Activated naive CD8-positive, alpha-beta T cell treated with anti-CD3 and anti-CD28 coated beads, Interleukin-2, amount 10 ng/mL, durations not matched to agents 7 days and 5 days (primary cell): Measurements from ENCODE around the gene STARD13. TPM values are rescaled to one million over a fixed set of nuclear protein-coding genes. Genes with fewer than 3 reads are reported as not detected.

ENCODE experiments used
- ATAC-seq: fragments of 150-1000 bp; cut with Tn5 transposase; one replicate; pipeline ENCODE4 v1.10.0; 2021; ENCODE audit warnings: low read depth, moderate library complexity
- POLR2A ChIA-PET: fragments of 350-600 bp; sonication (Branson Sonifier 250); formaldehyde crosslinking; loops from one replicate; lab custom pipeline; 2021; ENCODE audit warnings: antibody characterized with exemption; lab: Charles Lee
- DNase-seq: peaks from one replicate; pipeline ENCODE4 v3.0.0; 2021
- H3K27ac Mint-ChIP-seq: one replicate; pipeline ENCODE4 v1.8.0; 2022; ENCODE audit warnings: mild to moderate bottlenecking, mixed read lengths
- H3K27me3 Mint-ChIP-seq: one replicate; pipeline ENCODE4 v1.8.0; 2022; ENCODE audit warnings: mild to moderate bottlenecking, moderate library complexity, mixed read lengths
- H3K36me3 Mint-ChIP-seq: one replicate; pipeline ENCODE4 v1.8.0; 2021; ENCODE audit warnings: mild to moderate bottlenecking, mixed read lengths
- H3K4me1 Mint-ChIP-seq: one replicate; pipeline ENCODE4 v1.8.0; 2021; ENCODE audit warnings: mixed read lengths
- H3K4me3 Mint-ChIP-seq: one replicate; pipeline ENCODE4 v1.8.0; 2022; ENCODE audit warnings: mild to moderate bottlenecking, moderate library complexity, mixed read lengths
- H3K9me3 Mint-ChIP-seq: one replicate; pipeline ENCODE4 v1.8.0; 2021; ENCODE audit warnings: mixed read lengths
- total RNA-seq, 2 experiments: library from RNA; stranded (reverse); gene quantifications; one replicate each; pipeline ENCODE4 v1.2.3, GENCODE V29; 2021

STARD13 gene
- total RNA-seq, 2 experiments from 2014 or later = 0.17 to 0.33 TPM

- Mint-ChIP-seq H3K27ac (no peak overlapping the region), H3K36me3 (no peaks in the 10 kb centered on the region), H3K27me3 (peaks cover 6% of the 10 kb centered on the region), H3K4me3 (no peak overlapping the region), H3K9me3 (no peaks in the 10 kb centered on the region), H3K4me1 (no peaks in the 10 kb centered on the region)
- DNase-seq (no peak), ATAC-seq (no peak)
- POLR2A ChIA-PET = no interaction called here
These were observed 21.5 kb downstream of the STARD13 start for GRCh38 chr13:33263976-33264619.

GRCh38 chr13:33263484-33263883 lies 22.1 kb downstream of the STARD13 start:
- H3K4me3 Mint-ChIP-seq = no peak overlapping the region
- no peak for ATAC-seq
- peaks cover 10% of the 10 kb centered on the region for H3K27me3 Mint-ChIP-seq
- H3K4me1 Mint-ChIP-seq = no peaks in the 10 kb centered on the region
- H3K27ac Mint-ChIP-seq = no peak overlapping the region
- DNase-seq = no peak
- no peaks in the 10 kb centered on the region for H3K36me3 Mint-ChIP-seq
- POLR2A ChIA-PET = no interaction called here
- no peaks in the 10 kb centered on the region for H3K9me3 Mint-ChIP-seq

- H3K36me3 Mint-ChIP-seq = no peaks in the 10 kb centered on the region
- peaks cover 10% of the 10 kb centered on the region for H3K27me3 Mint-ChIP-seq
- H3K4me1 Mint-ChIP-seq = no peaks in the 10 kb centered on the region
- DNase-seq = no peak
- no peak overlapping the region for H3K27ac Mint-ChIP-seq
- no peaks in the 10 kb centered on the region for H3K9me3 Mint-ChIP-seq
- no peak overlapping the region for H3K4me3 Mint-ChIP-seq
- POLR2A ChIA-PET = no interaction called here
- no peak for ATAC-seq
These were observed 22.6 kb downstream of the STARD13 start for GRCh38 chr13:33262997-33263396.

- H3K4me1 Mint-ChIP-seq = no peaks in the 10 kb centered on the region
- ATAC-seq = no peak
- no peak overlapping the region for H3K4me3 Mint-ChIP-seq
- no peak overlapping the region for H3K27ac Mint-ChIP-seq
- POLR2A ChIA-PET = no interaction called here
- H3K27me3 Mint-ChIP-seq = peaks cover 7% of the 10 kb centered on the region
- H3K36me3 Mint-ChIP-seq = no peaks in the 10 kb centered on the region
- DNase-seq = no peak
- H3K9me3 Mint-ChIP-seq = no peaks in the 10 kb centered on the region
These were observed 23.0 kb downstream of the STARD13 start for GRCh38 chr13:33262594-33262993.

- DNase-seq (no peak), ATAC-seq (no peak)
- Mint-ChIP-seq H3K4me1 (no peaks in the 10 kb centered on the region), H3K9me3 (no peaks in the 10 kb centered on the region), H3K4me3 (no peak overlapping the region), H3K27ac (no peak overlapping the region), H3K36me3 (no peaks in the 10 kb centered on the region), H3K27me3 (peaks cover 6% of the 10 kb centered on the region)
- POLR2A ChIA-PET = no interaction called here
These were observed 23.5 kb downstream of the STARD13 start for GRCh38 chr13:33262062-33262487.

- ATAC-seq (no peak), DNase-seq (no peak)
- Mint-ChIP-seq H3K36me3 (no peaks in the 10 kb centered on the region), H3K4me3 (no peak overlapping the region), H3K4me1 (no peaks in the 10 kb centered on the region), H3K27ac (no peak overlapping the region), H3K27me3 (peaks cover 6% of the 10 kb centered on the region), H3K9me3 (no peaks in the 10 kb centered on the region)
- POLR2A ChIA-PET = no interaction called here
These were observed 24.0 kb downstream of the STARD13 start for GRCh38 chr13:33261387-33262061.

GRCh38 chr13:33260168-33261098 lies 25.1 kb downstream of the STARD13 start:
- ATAC-seq = no peak
- Mint-ChIP-seq H3K27me3 (peaks cover 6% of the 10 kb centered on the region), H3K4me3 (no peak overlapping the region), H3K27ac (no peak overlapping the region), H3K36me3 (no peaks in the 10 kb centered on the region), H3K9me3 (no peaks in the 10 kb centered on the region), H3K4me1 (no peaks in the 10 kb centered on the region)
- POLR2A ChIA-PET = interaction anchor here (0.7 kb wide), 1 partner anchor 40 kb away, joined by 4 read pairs; no protein-coding TSS in a partner anchor
- DNase-seq = no peak

- Mint-ChIP-seq H3K4me3 (no peak overlapping the region), H3K9me3 (no peaks in the 10 kb centered on the region), H3K36me3 (no peaks in the 10 kb centered on the region), H3K27ac (no peak overlapping the region), H3K4me1 (no peaks in the 10 kb centered on the region), H3K27me3 (peaks cover 6% of the 10 kb centered on the region)
- DNase-seq (no peak), ATAC-seq (no peak)
- POLR2A ChIA-PET = no interaction called here
These were observed 26.3 kb downstream of the STARD13 start for GRCh38 chr13:33259296-33259695.

- Mint-ChIP-seq H3K36me3 (no peaks in the 10 kb centered on the region), H3K27ac (no peak overlapping the region), H3K4me1 (no peaks in the 10 kb centered on the region), H3K9me3 (no peaks in the 10 kb centered on the region), H3K27me3 (peaks cover 6% of the 10 kb centered on the region), H3K4me3 (no peak overlapping the region)
- POLR2A ChIA-PET = no interaction called here
- no peak for ATAC-seq
- DNase-seq = no peak
These were observed 26.8 kb downstream of the STARD13 start for GRCh38 chr13:33258808-33259193.

GRCh38 chr13:33257841-33258807 lies 27.4 kb downstream of the STARD13 start:
- H3K4me1 Mint-ChIP-seq = no peaks in the 10 kb centered on the region
- no peaks in the 10 kb centered on the region for H3K36me3 Mint-ChIP-seq
- peaks cover 6% of the 10 kb centered on the region for H3K27me3 Mint-ChIP-seq
- H3K27ac Mint-ChIP-seq = no peak overlapping the region
- H3K9me3 Mint-ChIP-seq = no peaks in the 10 kb centered on the region
- ATAC-seq (no peak), DNase-seq (no peak)
- H3K4me3 Mint-ChIP-seq = no peak overlapping the region
- POLR2A ChIA-PET = no interaction called here

- no peak overlapping the region for H3K4me3 Mint-ChIP-seq
These were observed 29.3 kb downstream of the STARD13 start for GRCh38 chr13:33256148-33256840.

GRCh38 chr13:33252135-33252534 lies 33.4 kb downstream of the STARD13 start:
- H3K27ac Mint-ChIP-seq = no peak overlapping the region
- DNase-seq = no peak
- H3K9me3 Mint-ChIP-seq = no peaks in the 10 kb centered on the region
- POLR2A ChIA-PET = no interaction called here
- H3K36me3 Mint-ChIP-seq = no peaks in the 10 kb centered on the region
- H3K27me3 Mint-ChIP-seq = peaks cover 2% of the 10 kb centered on the region
- peaks cover 2% of the 10 kb centered on the region for H3K4me1 Mint-ChIP-seq
- no peak for ATAC-seq
- H3K4me3 Mint-ChIP-seq = no peak overlapping the region

More at GRCh38 chr13:33256148-33256840, 29.3 kb downstream of the STARD13 start:
- POLR2A ChIA-PET = no interaction called here
- no peaks in the 10 kb centered on the region for H3K4me1 Mint-ChIP-seq
- DNase-seq = no peak
- no peak for ATAC-seq
- H3K36me3 Mint-ChIP-seq = no peaks in the 10 kb centered on the region
- H3K27me3 Mint-ChIP-seq = peaks cover 6% of the 10 kb centered on the region
- no peak overlapping the region for H3K27ac Mint-ChIP-seq
- H3K9me3 Mint-ChIP-seq = no peaks in the 10 kb centered on the region
